GM21515 (cell line): ENCODE results near the gene NKPD1.
"Not testable (repeated sequence)": the region's sequence is repeated elsewhere in the genome, so short reads cannot be mapped to it uniquely, and the experiment has no call there.

Experiments used
- ATAC-seq: cut with Tn5 transposase; IDR thresholded peaks from one replicate; pipeline ENCODE4 v1.9.1; 2021; ENCODE audit not compliant: unreplicated experiment

Gene NKPD1

DNA sequence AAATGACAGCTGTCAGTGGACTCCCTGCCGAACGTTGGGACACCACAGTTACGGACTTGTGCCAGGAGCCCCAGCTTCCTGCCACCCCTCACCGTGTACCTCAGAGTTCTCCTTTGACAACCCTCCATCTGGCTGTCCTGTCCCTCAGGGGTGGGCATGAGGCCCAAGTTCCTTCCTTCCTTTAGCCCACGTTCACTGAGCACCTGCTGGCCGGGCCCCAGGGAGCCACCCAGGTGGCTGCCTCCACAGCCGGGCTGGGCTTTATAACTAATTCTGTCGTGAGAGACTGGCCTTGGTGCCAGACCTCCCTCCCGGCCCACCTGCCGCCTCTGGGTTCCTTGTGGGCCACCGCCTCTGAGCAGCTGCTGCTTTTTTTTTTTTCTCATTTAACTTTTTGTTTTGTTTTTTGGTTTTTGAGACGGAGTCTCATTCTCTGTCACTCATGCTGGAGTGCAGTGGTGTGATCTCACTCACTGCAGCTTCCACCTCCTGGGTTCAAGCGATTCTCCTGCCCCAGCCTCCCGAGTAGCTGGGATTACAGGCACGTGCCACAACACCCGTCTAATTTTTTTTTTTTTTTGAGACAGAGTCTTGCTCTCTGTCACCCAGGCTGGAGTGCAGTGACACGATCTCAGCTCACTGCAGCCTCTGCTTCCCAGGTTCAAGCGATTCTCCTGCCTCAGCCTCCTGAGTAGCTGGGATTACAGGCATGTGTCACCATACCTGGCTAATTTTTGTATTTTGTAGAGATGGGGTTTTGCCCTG is 42.0 kb downstream of the NKPD1 start:
- not testable (repeated sequence) for ATAC-seq

- no peak for ATAC-seq
These were observed 42.7 kb downstream of the NKPD1 start for GRCh38 chr19:45118106-45118505.

- no peak for ATAC-seq
These were observed 43.1 kb downstream of the NKPD1 start for GRCh38 chr19:45117671-45118070.

- ATAC-seq = no peak
These were observed 43.6 kb downstream of the NKPD1 start for GRCh38 chr19:45117167-45117594.

DNA sequence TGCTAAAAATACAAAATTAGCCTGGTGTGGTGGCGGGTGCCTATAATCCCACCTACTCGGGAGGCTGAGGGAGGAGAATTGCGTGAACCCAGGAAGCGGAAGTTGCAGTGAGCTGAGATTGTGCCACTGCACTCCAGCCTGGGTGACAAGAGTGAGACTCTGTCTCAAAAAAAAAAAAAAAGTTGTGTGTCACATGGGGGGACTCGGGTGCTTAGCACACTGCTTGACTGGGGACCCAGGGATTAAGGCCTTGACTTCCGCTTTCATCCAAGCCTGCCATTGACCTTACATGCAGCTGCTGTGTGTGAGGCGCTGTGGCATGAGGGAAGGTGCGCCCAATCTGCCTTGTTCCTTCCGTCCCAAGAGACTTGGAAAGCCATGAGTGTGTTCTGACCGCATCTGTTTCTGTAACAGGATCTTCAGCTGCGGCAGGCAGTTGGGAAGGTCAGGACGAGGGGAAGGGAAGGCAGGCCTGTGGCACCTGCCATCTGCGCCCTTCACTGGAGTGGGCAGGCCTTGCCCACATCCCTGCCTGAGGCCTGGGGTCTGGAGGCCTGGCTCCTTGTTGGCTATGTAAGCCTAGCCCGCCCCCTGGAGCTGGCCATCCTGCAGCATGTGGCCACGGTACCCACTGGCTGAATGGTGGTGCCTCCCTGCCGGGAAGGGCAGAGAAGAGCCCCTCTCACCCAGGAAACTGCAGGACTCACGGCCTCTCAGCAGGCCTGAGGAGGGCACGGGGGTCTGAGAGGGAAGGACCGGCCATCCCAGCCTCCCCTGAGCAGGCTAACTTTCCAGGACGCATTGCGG is 44.8 kb downstream of the NKPD1 start:
- no peak for ATAC-seq

DNA sequence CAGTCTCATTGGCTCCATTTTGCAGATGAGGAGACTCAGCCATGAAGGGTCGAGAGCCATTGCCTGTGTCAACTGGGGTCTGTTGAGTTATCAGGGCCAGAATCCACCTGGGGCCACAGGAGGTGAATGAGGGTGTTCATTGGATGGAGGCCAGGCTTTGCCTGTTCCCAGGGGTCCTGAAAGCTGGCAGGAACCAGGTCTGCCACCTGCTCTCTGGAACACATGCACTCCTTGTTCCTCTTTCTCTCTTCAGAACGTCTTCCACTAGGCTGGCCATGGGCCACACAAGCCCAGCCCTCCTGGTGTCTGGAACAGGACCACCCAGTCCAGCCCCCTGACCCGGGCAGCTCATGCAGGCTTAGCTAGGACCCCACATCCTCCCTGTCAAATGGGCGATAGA is 46.7 kb downstream of the NKPD1 start:
- ATAC-seq = no peak

DNA sequence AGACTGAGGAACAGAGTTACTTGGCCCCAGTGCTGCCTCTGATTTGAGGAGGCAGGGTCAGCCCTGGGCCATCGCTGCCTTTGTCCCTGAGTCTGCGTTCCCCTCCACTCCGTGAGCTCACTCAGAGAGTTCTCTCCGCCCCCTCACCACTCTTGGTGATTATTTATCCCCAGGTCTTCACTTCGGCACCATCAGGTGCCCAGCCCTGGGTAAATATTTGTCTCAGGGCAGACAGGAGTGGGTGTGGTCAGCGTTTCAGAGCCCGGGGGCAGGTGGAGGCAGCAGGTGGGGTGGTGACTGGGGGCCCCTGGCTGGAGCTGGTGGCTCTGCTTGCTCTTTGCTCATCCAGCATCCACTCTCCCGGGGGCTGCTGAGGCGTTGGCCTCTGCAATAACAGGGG is 47.2 kb downstream of the NKPD1 start:
- no peak for ATAC-seq

- ATAC-seq = no peak
These were observed 48.5 kb downstream of the NKPD1 start for GRCh38 chr19:45112111-45112827.
